Liver (tissue), 9 donors: Measurements from ENCODE around the gene CEMIP. TPM values are rescaled to one million over a fixed set of nuclear protein-coding genes. Genes with fewer than 3 reads are reported as not detected.

Experiments used
- DNase-seq: peaks from one replicate; pipeline ENCODE4 v3.0.0-alpha.2; 2017; ENCODE audit warnings: low spot score
- H3K27ac ChIP-seq, 2 donors: one replicate each; pipeline ENCODE4 v1.7.0; 2013; ENCODE audit warnings: inconsistent platforms in 2 of 2, low read length in 2 of 2, control low read depth in 1 of 2, low read depth in 1 of 2, mild to moderate bottlenecking in 1 of 2
- H3K27me3 ChIP-seq, 4 donors: one replicate each; pipeline versions ENCODE4 v1.6.1 to v1.7.0; 2013; ENCODE audit warnings: low read length in 3 of 4, inconsistent platforms in 1 of 4, mild to moderate bottlenecking in 1 of 4, moderate library complexity in 1 of 4; ENCODE audit not compliant: control insufficient read depth in 4 of 4, insufficient read depth in 4 of 4
- H3K36me3 ChIP-seq, 4 donors: one replicate each; pipeline versions ENCODE4 v1.6.1 to v1.7.0; 2013; ENCODE audit warnings: low read length in 3 of 4, mild to moderate bottlenecking in 3 of 4, low read depth in 1 of 4, moderate library complexity in 1 of 4; ENCODE audit not compliant: control insufficient read depth in 4 of 4, insufficient read depth in 3 of 4
- H3K4me1 ChIP-seq, 4 donors: one replicate each; pipeline versions ENCODE4 v1.6.1 to v1.7.0; 2013; ENCODE audit warnings: low read length in 3 of 4, mild to moderate bottlenecking in 3 of 4, moderate library complexity in 1 of 4; ENCODE audit not compliant: control insufficient read depth in 4 of 4, insufficient read depth in 4 of 4
- H3K4me3 ChIP-seq, 3 donors: one replicate each; pipeline versions ENCODE4 v1.6.1 to v1.7.0; 2013; ENCODE audit warnings: low read length in 3 of 3, control low read depth in 1 of 3, low read depth in 1 of 3, mild to moderate bottlenecking in 1 of 3
- H3K9ac ChIP-seq, 2 donors: one replicate each; pipeline ENCODE4 v1.7.0; 2013; ENCODE audit warnings: low read length in 2 of 2, mild to moderate bottlenecking in 2 of 2, moderate library complexity in 2 of 2, control low read depth in 1 of 2, low read depth in 1 of 2
- H3K9me3 ChIP-seq, 4 donors: one replicate each; pipeline versions ENCODE4 v1.6.1 to v1.7.0; 2013; ENCODE audit warnings: low read length in 3 of 4; ENCODE audit not compliant: control insufficient read depth in 4 of 4
- CTCF ChIP-seq: fragments of 150-350 bp; IDR thresholded peaks from 2 replicates; pipeline ENCODE4 v1.5.1; 2017; ENCODE audit warnings: improper control_type of control experiment, low read depth, low read length; ENCODE audit not compliant: missing input control
- EGR1 ChIP-seq, 2 donors: IDR thresholded peaks; 2 replicates each; pipeline ENCODE4 v1.6.1; 2016 to 2018; ENCODE audit warnings: antibody characterized with exemption in 2 of 2, low read depth in 2 of 2
- FOXA1 ChIP-seq: IDR thresholded peaks from 2 replicates; pipeline ENCODE4 v1.6.1; 2016; ENCODE audit warnings: antibody characterized with exemption
- FOXA2 ChIP-seq: IDR thresholded peaks from 2 replicates; pipeline ENCODE4 v1.6.1; 2016; ENCODE audit warnings: antibody characterized with exemption
- GABPA ChIP-seq, 2 donors: IDR thresholded peaks in 1 of 2; conservative IDR thresholded peaks in 1 of 2; 2 replicates each; pipeline ENCODE4 v1.6.1; 2016; ENCODE audit warnings: antibody characterized with exemption in 2 of 2, mild to moderate bottlenecking in 1 of 2, moderate library complexity in 1 of 2
- HNF4A ChIP-seq, 2 donors: conservative IDR thresholded peaks; 2 replicates each; pipeline ENCODE4 v1.6.1; 2016; ENCODE audit warnings: antibody characterized with exemption in 2 of 2, mild to moderate bottlenecking in 2 of 2
- HNF4G ChIP-seq: IDR thresholded peaks from 2 replicates; pipeline ENCODE4 v1.6.1; 2016; ENCODE audit warnings: antibody characterized with exemption
- JUND ChIP-seq, 2 donors: IDR thresholded peaks; 2 replicates each; pipeline ENCODE4 v1.6.1; 2016; ENCODE audit warnings: antibody characterized with exemption in 2 of 2
- NR2F2 ChIP-seq: IDR thresholded peaks from 2 replicates; pipeline ENCODE4 v1.6.1; 2016; ENCODE audit warnings: antibody characterized with exemption
- RAD21 ChIP-seq, 2 donors: IDR thresholded peaks; 2 replicates each; pipeline ENCODE4 v1.6.1; 2016; ENCODE audit warnings: antibody characterized with exemption in 2 of 2, mild to moderate bottlenecking in 2 of 2
- RXRA ChIP-seq, 2 donors: IDR thresholded peaks; 2 replicates each; pipeline ENCODE4 v1.6.1; 2017 to 2018; ENCODE audit warnings: antibody characterized with exemption in 2 of 2, mild to moderate bottlenecking in 1 of 2
- SP1 ChIP-seq: IDR thresholded peaks from 2 replicates; pipeline ENCODE4 v1.6.1; 2018; ENCODE audit warnings: antibody characterized with exemption, mild to moderate bottlenecking
- TAF1 ChIP-seq: conservative IDR thresholded peaks from 2 replicates; pipeline ENCODE4 v1.6.1; 2016; ENCODE audit warnings: antibody characterized with exemption, mild to moderate bottlenecking
- YY1 ChIP-seq: IDR thresholded peaks from 2 replicates; pipeline ENCODE4 v1.6.1; 2016; ENCODE audit warnings: antibody characterized with exemption, mild to moderate bottlenecking
- WGBS: extraction: QIAGEN DNeasy Blood & Tissue Kit; methylation state at CpG from one replicate; pipeline ENCODE4 v1.1.7; 2013; 5-methylcytosine and 5-hydroxymethylcytosine counted together
- polyA plus RNA-seq, 2 donors: library from polyadenylated mRNA; stranded (reverse) in 1 of 2; unstranded in 1 of 2; fragments of 200-250 nt in 1 of 2; fragments of >200 nt in 1 of 2; fragmentation: Nextera tagmentation in 1 of 2; extraction: Ambion mirVana in 1 of 2; gene quantifications; one replicate each; pipeline versions ENCODE4 v1.2.1 to v1.2.3, GENCODE V29; 2013 to 2015
- total RNA-seq, 2 donors: library from RNA; depleted of rRNA; stranded (reverse); fragments of >200 nt; gene quantifications; one replicate each; pipeline ENCODE4 v1.2.3, GENCODE V29; 2014
- TF ChIP-seq, protein P1 (sequence below): IDR thresholded peaks from 2 replicates; pipeline ENCODE4 v1.6.1; 2016; ENCODE audit warnings: antibody characterized with exemption, mild to moderate bottlenecking
- TF ChIP-seq, protein P2 (sequence below): IDR thresholded peaks from 2 replicates; pipeline ENCODE4 v1.6.1; 2016; ENCODE audit warnings: antibody characterized with exemption
- TF ChIP-seq, protein P3 (sequence below): IDR thresholded peaks from 2 replicates; pipeline ENCODE4 v1.6.1; 2016; ENCODE audit warnings: antibody characterized with exemption
- TF ChIP-seq, protein P4 (sequence below): IDR thresholded peaks from 2 replicates; pipeline ENCODE4 v1.6.1; 2016; ENCODE audit warnings: antibody characterized with exemption
- donor health status: healthy.
- donor health status: healthy.
- donor health status: healthy.
- donor health status: healthy.
- donor health status: healthy.

CEMIP gene
- total and polyA plus RNA-seq, 4 donors, result under 0.01 to 0.89 (median 0.21) TPM

GRCh38 chr15:80755885-80756284 is 23.3 kb upstream of the CEMIP start:
- no peak for TF ChIP-seq HNF4G
- TF ChIP-seq EGR1 (IDR thresholded peaks at IDR 0.05; ENCODE audit: low read depth in 2 of 2), result no peak
- no peak for TF ChIP-seq TAF1
- no peak for TF ChIP-seq JUND (IDR thresholded peaks at IDR 0.05)
- TF ChIP-seq, protein P1, sequence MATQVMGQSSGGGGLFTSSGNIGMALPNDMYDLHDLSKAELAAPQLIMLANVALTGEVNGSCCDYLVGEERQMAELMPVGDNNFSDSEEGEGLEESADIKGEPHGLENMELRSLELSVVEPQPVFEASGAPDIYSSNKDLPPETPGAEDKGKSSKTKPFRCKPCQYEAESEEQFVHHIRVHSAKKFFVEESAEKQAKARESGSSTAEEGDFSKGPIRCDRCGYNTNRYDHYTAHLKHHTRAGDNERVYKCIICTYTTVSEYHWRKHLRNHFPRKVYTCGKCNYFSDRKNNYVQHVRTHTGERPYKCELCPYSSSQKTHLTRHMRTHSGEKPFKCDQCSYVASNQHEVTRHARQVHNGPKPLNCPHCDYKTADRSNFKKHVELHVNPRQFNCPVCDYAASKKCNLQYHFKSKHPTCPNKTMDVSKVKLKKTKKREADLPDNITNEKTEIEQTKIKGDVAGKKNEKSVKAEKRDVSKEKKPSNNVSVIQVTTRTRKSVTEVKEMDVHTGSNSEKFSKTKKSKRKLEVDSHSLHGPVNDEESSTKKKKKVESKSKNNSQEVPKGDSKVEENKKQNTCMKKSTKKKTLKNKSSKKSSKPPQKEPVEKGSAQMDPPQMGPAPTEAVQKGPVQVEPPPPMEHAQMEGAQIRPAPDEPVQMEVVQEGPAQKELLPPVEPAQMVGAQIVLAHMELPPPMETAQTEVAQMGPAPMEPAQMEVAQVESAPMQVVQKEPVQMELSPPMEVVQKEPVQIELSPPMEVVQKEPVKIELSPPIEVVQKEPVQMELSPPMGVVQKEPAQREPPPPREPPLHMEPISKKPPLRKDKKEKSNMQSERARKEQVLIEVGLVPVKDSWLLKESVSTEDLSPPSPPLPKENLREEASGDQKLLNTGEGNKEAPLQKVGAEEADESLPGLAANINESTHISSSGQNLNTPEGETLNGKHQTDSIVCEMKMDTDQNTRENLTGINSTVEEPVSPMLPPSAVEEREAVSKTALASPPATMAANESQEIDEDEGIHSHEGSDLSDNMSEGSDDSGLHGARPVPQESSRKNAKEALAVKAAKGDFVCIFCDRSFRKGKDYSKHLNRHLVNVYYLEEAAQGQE, result no peak
- TF ChIP-seq, protein P2, sequence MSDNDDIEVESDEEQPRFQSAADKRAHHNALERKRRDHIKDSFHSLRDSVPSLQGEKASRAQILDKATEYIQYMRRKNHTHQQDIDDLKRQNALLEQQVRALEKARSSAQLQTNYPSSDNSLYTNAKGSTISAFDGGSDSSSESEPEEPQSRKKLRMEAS, result no peak
- TF ChIP-seq GABPA (IDR thresholded peaks at IDR 0.05 in 1 of 2, conservative IDR thresholded peaks at IDR 0.05 in 1 of 2), result no peak
- no peak for TF ChIP-seq YY1
- no peak for TF ChIP-seq RAD21 (IDR thresholded peaks at IDR 0.05)
- no peak for TF ChIP-seq CTCF
- TF ChIP-seq FOXA1, result no peak
- TF ChIP-seq, protein P3, sequence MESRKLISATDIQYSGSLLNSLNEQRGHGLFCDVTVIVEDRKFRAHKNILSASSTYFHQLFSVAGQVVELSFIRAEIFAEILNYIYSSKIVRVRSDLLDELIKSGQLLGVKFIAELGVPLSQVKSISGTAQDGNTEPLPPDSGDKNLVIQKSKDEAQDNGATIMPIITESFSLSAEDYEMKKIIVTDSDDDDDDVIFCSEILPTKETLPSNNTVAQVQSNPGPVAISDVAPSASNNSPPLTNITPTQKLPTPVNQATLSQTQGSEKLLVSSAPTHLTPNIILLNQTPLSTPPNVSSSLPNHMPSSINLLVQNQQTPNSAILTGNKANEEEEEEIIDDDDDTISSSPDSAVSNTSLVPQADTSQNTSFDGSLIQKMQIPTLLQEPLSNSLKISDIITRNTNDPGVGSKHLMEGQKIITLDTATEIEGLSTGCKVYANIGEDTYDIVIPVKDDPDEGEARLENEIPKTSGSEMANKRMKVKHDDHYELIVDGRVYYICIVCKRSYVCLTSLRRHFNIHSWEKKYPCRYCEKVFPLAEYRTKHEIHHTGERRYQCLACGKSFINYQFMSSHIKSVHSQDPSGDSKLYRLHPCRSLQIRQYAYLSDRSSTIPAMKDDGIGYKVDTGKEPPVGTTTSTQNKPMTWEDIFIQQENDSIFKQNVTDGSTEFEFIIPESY, result no peak
- no peak for TF ChIP-seq HNF4A (conservative IDR thresholded peaks at IDR 0.05)
- TF ChIP-seq RXRA (IDR thresholded peaks at IDR 0.05), result no peak
- TF ChIP-seq SP1, result no peak
- no peak for TF ChIP-seq NR2F2
- TF ChIP-seq FOXA2, result no peak
- TF ChIP-seq, protein P4, sequence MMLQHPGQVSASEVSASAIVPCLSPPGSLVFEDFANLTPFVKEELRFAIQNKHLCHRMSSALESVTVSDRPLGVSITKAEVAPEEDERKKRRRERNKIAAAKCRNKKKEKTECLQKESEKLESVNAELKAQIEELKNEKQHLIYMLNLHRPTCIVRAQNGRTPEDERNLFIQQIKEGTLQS, result no peak
- Histone ChIP-seq H3K4me1 (peaks cover 0 to 10% (median 5%) of the 10 kb centered on the region in 4 donors), H3K27ac (no peak overlapping the region), H3K4me3 (no peak overlapping the region), H3K9ac (no peak overlapping the region), H3K36me3 (peaks cover 0 to 1% (median 0%) of the 10 kb centered on the region in 4 donors), H3K9me3 (no peaks in the 10 kb centered on the region), H3K27me3 (no peaks in the 10 kb centered on the region)
- 83% methylated on average over 3 of the region's 3 CpGs for WGBS
- DNase-seq, result no peak
